Fibroblast of lung (primary cell): ENCODE measurements around the gene IMP4. TPM values are rescaled to one million over a fixed set of nuclear protein-coding genes. Genes with fewer than 3 reads are reported as not detected.

ENCODE experiments used
- DNase-seq, 2 donors: peaks; one replicate each; pipeline versions ENCODE4 v3.0.0 to v3.0.0-alpha.2; 2010; ENCODE audit warnings: low read depth in 2 of 2
- H2AFZ ChIP-seq: 2 replicates; pipeline ENCODE4 v1.5.1; 2012; ENCODE audit warnings: low read length, control low read depth, inconsistent platforms
- H3K27ac ChIP-seq: 2 replicates; pipeline ENCODE4 v1.5.1; 2011; ENCODE audit warnings: low read length, control low read depth; ENCODE audit not compliant: insufficient read depth
- H3K27me3 ChIP-seq: 2 replicates; pipeline ENCODE4 v1.5.1; 2011; ENCODE audit warnings: mild to moderate bottlenecking, low read length; ENCODE audit not compliant: control insufficient read depth, insufficient read depth
- H3K36me3 ChIP-seq: 2 replicates; pipeline ENCODE4 v1.5.1; 2011; ENCODE audit warnings: low read length; ENCODE audit not compliant: control insufficient read depth, insufficient read depth
- H3K4me1 ChIP-seq: 2 replicates; pipeline ENCODE4 v1.5.1; 2011; ENCODE audit warnings: low read length; ENCODE audit not compliant: control insufficient read depth, insufficient read depth; ENCODE audit errors: extremely low read depth
- H3K4me2 ChIP-seq: 2 replicates; pipeline ENCODE4 v1.5.1; 2011; ENCODE audit warnings: low read length, control low read depth; ENCODE audit not compliant: insufficient read depth; ENCODE audit errors: extremely low read depth
- H3K4me3 ChIP-seq, 4 experiments: fragments of 200-600 bp in 1 of 4; sonication (generic) in 1 of 4; replicated peaks in 1 of 4; 2 replicates each; pipeline ENCODE4 v1.5.1; 2011 to 2016; ENCODE audit warnings: low read length in 4 of 4, low read depth in 3 of 4, mild to moderate bottlenecking in 3 of 4, control low read depth in 2 of 4, inconsistent platforms in 1 of 4, mixed read lengths in 1 of 4; ENCODE audit not compliant: insufficient read depth in 1 of 4; ENCODE audit errors: control extremely low read depth in 1 of 4
- H3K79me2 ChIP-seq: 2 replicates; pipeline ENCODE4 v1.5.1; 2012; ENCODE audit warnings: mild to moderate bottlenecking, low read length, inconsistent platforms; ENCODE audit not compliant: control insufficient read depth, insufficient read depth
- H3K9ac ChIP-seq: 2 replicates; pipeline ENCODE4 v1.5.1; 2011; ENCODE audit warnings: mild to moderate bottlenecking, low read length, control low read depth; ENCODE audit not compliant: insufficient read depth
- H3K9me3 ChIP-seq: 2 replicates; pipeline ENCODE4 v1.5.1; 2012; ENCODE audit warnings: low read depth, low read length; ENCODE audit not compliant: control insufficient read depth, insufficient read depth
- H4K20me1 ChIP-seq: 2 replicates; pipeline ENCODE4 v1.5.1; 2011; ENCODE audit warnings: low read length; ENCODE audit not compliant: control insufficient read depth, insufficient read depth; ENCODE audit errors: extremely low read depth
- CTCF ChIP-seq, 2 donors: IDR thresholded peaks in 1 of 2; conservative IDR thresholded peaks in 1 of 2; 1 replicate in 1 of 2; 2 replicates in 1 of 2; pipeline ENCODE4 v1.5.1; 2011 to 2012; ENCODE audit warnings: low read length in 2 of 2, control low read depth in 1 of 2, inconsistent platforms in 1 of 2, low read depth in 1 of 2, mild to moderate bottlenecking in 1 of 2
- EZH2 ChIP-seq: IDR thresholded peaks from 2 replicates; pipeline ENCODE4 v1.5.1; 2012; ENCODE audit warnings: low read length, control low read depth, mild to moderate bottlenecking; ENCODE audit errors: missing control alignments
- polyA plus RNA-seq, 2 donors: library from polyadenylated mRNA; depleted of rRNA in 1 of 2; stranded (reverse) in 1 of 2; unstranded in 1 of 2; fragments of >200 nt; gene quantifications; 2 replicates each; pipeline ENCODE4 v1.2.1, GENCODE V29; 2011 to 2012; ENCODE audit warnings: missing spikeins in 1 of 2
- total RNA-seq: library from RNA; depleted of rRNA; stranded (reverse); fragments of >200 nt; gene quantifications from 2 replicates; pipeline ENCODE4 v1.2.1, GENCODE V29; 2014

IMP4 gene
- total and polyA plus RNA-seq, 2 donors (not counting 1 experiment from before 2014, with no cell fraction given) = 46.3 to 58.0 TPM

DNA sequence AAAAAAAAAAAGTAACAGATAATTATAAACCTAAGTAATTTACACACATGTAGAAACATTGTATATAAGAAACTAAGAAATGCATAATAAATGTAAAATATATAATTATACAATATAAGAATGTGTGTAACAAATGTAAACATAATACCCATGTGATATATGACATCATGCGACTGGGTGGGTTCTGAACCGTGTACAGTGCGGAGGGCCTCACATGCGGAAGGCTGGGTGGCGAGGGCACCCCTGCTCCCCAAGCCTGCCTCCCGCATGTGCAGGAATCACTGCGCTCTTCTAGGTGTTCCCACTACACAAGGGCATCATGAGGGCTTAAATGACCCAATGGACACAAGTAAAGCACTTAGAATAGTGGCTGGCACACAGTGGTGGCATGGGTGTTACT lies 15.2 kb downstream of the IMP4 start:
- no peaks in the 10 kb centered on the region for H4K20me1 ChIP-seq
- no peak overlapping the region for H3K27ac ChIP-seq
- no peak overlapping the region for H2AFZ ChIP-seq
- no peak overlapping the region for H3K4me2 ChIP-seq
- no peak overlapping the region for H3K9ac ChIP-seq
- H3K27me3 ChIP-seq = no peaks in the 10 kb centered on the region
- no peaks in the 10 kb centered on the region for H3K79me2 ChIP-seq
- DNase-seq = no peak
- no peak overlapping the region for H3K4me3 ChIP-seq
- H3K36me3 ChIP-seq = no peaks in the 10 kb centered on the region
- TF ChIP-seq EZH2 = no peak
- TF ChIP-seq CTCF (conservative IDR thresholded peaks at IDR 0.05 in 1 of 2, IDR thresholded peaks at IDR 0.05 in 1 of 2; ENCODE audit: low read depth in 1 of 2, low read length in 2 of 2) = no peak
- H3K9me3 ChIP-seq = no peaks in the 10 kb centered on the region
- peaks cover 2% of the 10 kb centered on the region for H3K4me1 ChIP-seq

DNA sequence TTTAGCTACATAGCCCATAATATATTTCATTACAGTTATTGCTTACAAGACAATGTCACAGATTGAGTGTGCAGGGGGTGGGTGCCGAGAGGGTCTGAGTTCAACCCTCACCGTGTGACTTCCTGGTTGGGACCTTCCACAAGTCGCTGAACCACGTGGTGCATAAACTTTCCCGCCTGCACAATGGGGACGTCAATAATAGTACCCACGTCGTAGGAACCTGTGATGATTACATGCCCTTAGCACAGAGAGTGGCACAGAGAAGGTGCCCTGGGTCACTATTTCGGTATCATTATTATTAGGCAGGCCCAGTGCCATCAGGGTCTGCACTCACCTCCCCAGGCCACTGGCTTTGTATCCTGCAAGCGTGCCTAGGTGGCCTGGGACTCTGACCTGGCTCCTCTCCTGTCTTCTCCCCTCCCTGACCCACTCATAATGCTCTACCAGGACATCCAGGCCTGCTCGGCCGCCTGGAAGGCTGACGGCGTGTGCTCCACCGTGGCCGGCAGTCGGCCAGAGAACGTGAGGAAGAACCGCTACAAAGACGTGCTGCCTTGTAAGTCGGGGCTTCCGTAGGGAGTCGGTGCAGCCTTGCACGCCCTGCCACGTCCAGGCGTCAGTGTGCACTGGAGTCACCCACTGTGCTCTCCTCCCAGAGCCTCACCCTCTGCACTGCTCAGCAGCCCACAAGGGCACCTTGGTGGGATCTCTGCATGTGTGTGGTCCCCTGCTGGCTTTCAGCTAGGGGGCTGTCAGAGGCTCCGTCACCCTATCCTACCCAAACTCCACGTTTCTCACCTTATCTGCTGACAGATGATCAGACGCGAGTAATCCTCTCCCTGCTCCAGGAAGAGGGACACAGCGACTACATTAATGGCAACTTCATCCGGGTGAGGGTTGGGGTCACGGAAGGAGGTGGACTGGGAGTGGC lies 16.0 kb downstream of the IMP4 start:
- H3K4me1 ChIP-seq = peaks cover 2% of the 10 kb centered on the region
- H3K27me3 ChIP-seq = no peaks in the 10 kb centered on the region
- H3K9ac ChIP-seq = no peak overlapping the region
- H3K9me3 ChIP-seq = no peaks in the 10 kb centered on the region
- H3K36me3 ChIP-seq = no peaks in the 10 kb centered on the region
- TF ChIP-seq CTCF (conservative IDR thresholded peaks at IDR 0.05 in 1 of 2, IDR thresholded peaks at IDR 0.05 in 1 of 2; ENCODE audit: low read depth in 1 of 2, low read length in 2 of 2) (no peak), EZH2 (no peak)
- no peak overlapping the region for H2AFZ ChIP-seq
- no peaks in the 10 kb centered on the region for H4K20me1 ChIP-seq
- H3K4me3 ChIP-seq = no peak overlapping the region
- no peak overlapping the region for H3K27ac ChIP-seq
- no peak overlapping the region for H3K4me2 ChIP-seq
- DNase-seq = no peak
- no peaks in the 10 kb centered on the region for H3K79me2 ChIP-seq

GRCh38 chr2:130359466-130359865 lies 16.8 kb downstream of the IMP4 start:
- no peak overlapping the region for H3K4me2 ChIP-seq
- no peaks in the 10 kb centered on the region for H3K79me2 ChIP-seq
- no peak for DNase-seq

More at GRCh38 chr2:130359466-130359865, 16.8 kb downstream of the IMP4 start:
- Histone ChIP-seq H3K27ac (no peak overlapping the region), H4K20me1 (no peaks in the 10 kb centered on the region), H3K4me1 (peaks cover 2% of the 10 kb centered on the region), H2AFZ (no peak overlapping the region), H3K9ac (no peak overlapping the region), H3K27me3 (no peaks in the 10 kb centered on the region), H3K36me3 (no peaks in the 10 kb centered on the region), H3K4me3 (no peak overlapping the region), H3K9me3 (no peaks in the 10 kb centered on the region)
- TF ChIP-seq CTCF (conservative IDR thresholded peaks at IDR 0.05 in 1 of 2, IDR thresholded peaks at IDR 0.05 in 1 of 2; ENCODE audit: low read depth in 1 of 2, low read length in 2 of 2) = no peak
- TF ChIP-seq EZH2 = no peak
